HL-60 (cell line): ENCODE results near the gene SSNA1.
A peak's percentile ranks its signal among the peaks of the same experiment; 100 is the strongest.

Experiments
- DNase-seq, 2 experiments: peaks; one replicate each; pipeline ENCODE4 v3.0.0-alpha.2; 2010 to 2020; ENCODE audit warnings: low read depth in 1 of 2, low spot score in 1 of 2
- H3K27ac ChIP-seq: fragments of 250-450 bp; sonication (Bioruptor Pico); replicated peaks from 2 replicates; pipeline ENCODE4 v1.5.1; 2020; ENCODE audit warnings: mild to moderate bottlenecking, moderate library complexity
- H3K27me3 ChIP-seq: fragments of 250-450 bp; sonication (Bioruptor Pico); 2 replicates; pipeline ENCODE4 v1.5.1; 2021; ENCODE audit warnings: mild to moderate bottlenecking, moderate library complexity; ENCODE audit not compliant: insufficient read depth, poor library complexity, severe bottlenecking
- H3K4me3 ChIP-seq: replicated peaks from 2 replicates; pipeline ENCODE4 v1.5.1; 2011; ENCODE audit warnings: mild to moderate bottlenecking, control low read depth, low read length; ENCODE audit not compliant: insufficient read depth
- CTCF ChIP-seq: IDR thresholded peaks from one replicate; pipeline ENCODE4 v1.5.1; 2011; ENCODE audit warnings: low read length, control low read depth, inconsistent platforms; ENCODE audit not compliant: insufficient read depth
- GABPA ChIP-seq: IDR thresholded peaks from 2 replicates; pipeline ENCODE4 v1.6.1; 2012; ENCODE audit warnings: low read depth
- POLR2AphosphoS5 ChIP-seq: IDR thresholded peaks from 2 replicates; pipeline ENCODE4 v1.6.1; 2012; ENCODE audit warnings: low read depth
- SPI1 ChIP-seq: IDR thresholded peaks from 2 replicates; pipeline ENCODE4 v1.6.1; 2012; ENCODE audit warnings: low read depth, mild to moderate bottlenecking, borderline replicate concordance
- TF ChIP-seq, protein P1 (sequence below): IDR thresholded peaks from 2 replicates; pipeline ENCODE4 v1.6.1; 2012; ENCODE audit warnings: low read depth; ENCODE audit not compliant: insufficient replicate concordance

The SSNA1 gene

GRCh38 chr9:137205126-137206069, 16.9 kb downstream of the SSNA1 start, which contains the start of the genes NDOR1 and TMEM203:
TSS of gene NDOR1 (plus strand) at chr9:137205700. CDS start at chr9:137205778, 78 bp downstream.
TSS of gene TMEM203 (minus strand) at chr9:137205648. CDS start at chr9:137205414, 234 bp downstream.
- Histone ChIP-seq H3K4me3 (peak within 1 kb of the TSS; percentile 96), H3K27ac (peak within 1 kb of the TSS; percentile 80), H3K27me3 (no peaks in the 10 kb centered on the region)
- TF ChIP-seq GABPA (peak; percentile 96), SPI1 (peak; percentile 32; the same call in 1 of the 2 replicates), POLR2AphosphoS5 (peak; percentile 84; the same call in 1 of the 2 replicates), CTCF (no peak)
- TF ChIP-seq, protein P1, sequence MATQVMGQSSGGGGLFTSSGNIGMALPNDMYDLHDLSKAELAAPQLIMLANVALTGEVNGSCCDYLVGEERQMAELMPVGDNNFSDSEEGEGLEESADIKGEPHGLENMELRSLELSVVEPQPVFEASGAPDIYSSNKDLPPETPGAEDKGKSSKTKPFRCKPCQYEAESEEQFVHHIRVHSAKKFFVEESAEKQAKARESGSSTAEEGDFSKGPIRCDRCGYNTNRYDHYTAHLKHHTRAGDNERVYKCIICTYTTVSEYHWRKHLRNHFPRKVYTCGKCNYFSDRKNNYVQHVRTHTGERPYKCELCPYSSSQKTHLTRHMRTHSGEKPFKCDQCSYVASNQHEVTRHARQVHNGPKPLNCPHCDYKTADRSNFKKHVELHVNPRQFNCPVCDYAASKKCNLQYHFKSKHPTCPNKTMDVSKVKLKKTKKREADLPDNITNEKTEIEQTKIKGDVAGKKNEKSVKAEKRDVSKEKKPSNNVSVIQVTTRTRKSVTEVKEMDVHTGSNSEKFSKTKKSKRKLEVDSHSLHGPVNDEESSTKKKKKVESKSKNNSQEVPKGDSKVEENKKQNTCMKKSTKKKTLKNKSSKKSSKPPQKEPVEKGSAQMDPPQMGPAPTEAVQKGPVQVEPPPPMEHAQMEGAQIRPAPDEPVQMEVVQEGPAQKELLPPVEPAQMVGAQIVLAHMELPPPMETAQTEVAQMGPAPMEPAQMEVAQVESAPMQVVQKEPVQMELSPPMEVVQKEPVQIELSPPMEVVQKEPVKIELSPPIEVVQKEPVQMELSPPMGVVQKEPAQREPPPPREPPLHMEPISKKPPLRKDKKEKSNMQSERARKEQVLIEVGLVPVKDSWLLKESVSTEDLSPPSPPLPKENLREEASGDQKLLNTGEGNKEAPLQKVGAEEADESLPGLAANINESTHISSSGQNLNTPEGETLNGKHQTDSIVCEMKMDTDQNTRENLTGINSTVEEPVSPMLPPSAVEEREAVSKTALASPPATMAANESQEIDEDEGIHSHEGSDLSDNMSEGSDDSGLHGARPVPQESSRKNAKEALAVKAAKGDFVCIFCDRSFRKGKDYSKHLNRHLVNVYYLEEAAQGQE, result peak; percentile 59
- DNase-seq, result peak; percentile 82 to 89

DNA sequence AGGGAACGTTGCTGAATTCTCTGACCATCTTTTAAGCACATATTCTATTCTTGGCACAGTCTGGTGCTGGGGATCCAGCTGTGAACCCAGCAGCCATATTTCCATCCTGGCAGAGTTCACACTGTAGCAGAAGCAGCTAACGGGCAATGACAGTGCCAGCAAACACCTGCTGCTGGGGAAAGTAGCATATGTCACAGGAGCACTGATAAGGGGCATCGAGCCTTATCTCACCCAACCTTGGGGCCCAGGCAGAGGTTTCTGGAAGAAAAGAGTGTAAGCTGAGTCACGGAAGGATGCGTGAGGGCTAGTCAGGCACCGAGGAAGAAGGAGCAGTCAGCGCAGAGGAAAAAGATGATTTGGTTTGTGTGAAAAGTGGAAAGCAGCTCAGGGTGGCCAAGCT, 18.1 kb downstream of the SSNA1 start:
- Histone ChIP-seq H3K4me3 (peak overlapping the region; percentile 96), H3K27ac (peak overlapping the region; percentile 80), H3K27me3 (no peaks in the 10 kb centered on the region)
- no peak for DNase-seq
- TF ChIP-seq GABPA (no peak), CTCF (no peak), SPI1 (no peak), POLR2AphosphoS5 (0 out of 2 replicates have a peak, but pooled peaks have one; percentile 6)
- TF ChIP-seq, protein P1, result no peak

DNA sequence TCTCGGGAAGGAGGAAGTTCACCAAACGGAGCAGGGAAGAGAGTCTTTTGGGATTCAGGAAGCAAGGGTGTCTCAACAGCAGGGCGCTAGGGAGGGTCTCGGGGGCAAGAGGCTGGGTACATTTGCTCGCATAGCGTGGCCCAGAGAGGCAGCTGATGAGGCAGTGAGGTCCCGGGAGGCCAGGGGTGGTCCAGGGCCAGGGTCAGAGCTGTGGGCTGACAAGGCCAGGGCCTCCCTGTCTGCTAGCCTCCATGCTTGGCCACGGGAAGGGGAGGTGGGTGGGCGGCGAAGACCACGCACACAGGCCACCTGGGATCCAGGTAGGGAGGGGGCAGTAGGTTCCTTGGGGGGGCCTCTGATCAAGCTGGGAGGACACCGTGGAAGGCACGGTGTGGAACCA, 23.1 kb downstream of the SSNA1 start:
- Histone ChIP-seq H3K27me3 (no peaks in the 10 kb centered on the region), H3K4me3 (no peak overlapping the region), H3K27ac (no peak overlapping the region)
- DNase-seq, result no peak
- peak; percentile 63 for TF ChIP-seq POLR2AphosphoS5
- TF ChIP-seq SPI1, result no peak
- TF ChIP-seq GABPA, result no peak
- TF ChIP-seq, protein P1, result no peak
- TF ChIP-seq CTCF, result no peak
